Measurements from ENCODE around the gene PTX4. TPM values are rescaled to one million over a fixed set of nuclear protein-coding genes. Genes with fewer than 3 reads are reported as not detected.

Gene PTX4
- polyA plus RNA-seq, 1 of the 3 experiments (the other 2 are of a cell fraction), result not detected

- Histone ChIP-seq H3K4me3 (ENCODE audit: low read depth in 2 of 2, low read length in 1 of 2) (no peak overlapping the region), H3K79me2 (ENCODE audit: insufficient read depth) (no peaks in the 10 kb centered on the region), H3K9ac (no peak overlapping the region), H3K27ac (ENCODE audit: low read depth in 2 of 2, low read length in 1 of 2) (no peak overlapping the region), H3K9me3 (no peaks in the 10 kb centered on the region), H2AFZ (ENCODE audit: low read depth) (no peak overlapping the region), H4K20me1 (ENCODE audit: insufficient read depth) (no peaks in the 10 kb centered on the region), H3K4me1 (ENCODE audit: control insufficient read depth in 1 of 2, insufficient read depth in 2 of 2, low read depth in 1 of 2, low read length in 1 of 2) (no peaks in the 10 kb centered on the region; a peak in 1 of 4 replicates), H3K9me2 (no peaks in the 10 kb centered on the region), H3K36me3 (replicated peaks in 1 of 2; ENCODE audit: control insufficient read depth in 1 of 2, insufficient read depth in 2 of 2, low read length in 1 of 2) (no peaks in the 10 kb centered on the region), H3K27me3 (ENCODE audit: insufficient read depth) (no peaks in the 10 kb centered on the region), H3F3A (replicated peaks; ENCODE audit: insufficient read depth) (no peaks in the 10 kb centered on the region), H3K4me2 (no peak overlapping the region)
- POLR2A ChIA-PET, result interaction anchor here (1.2 kb wide), 1 partner anchor 9 kb away, joined by 3 read pairs; the partner anchor contains the start of gene PERCC1
- TF ChIP-seq JUND (IDR thresholded peaks at IDR 0.05), result no peak
- no peak for TF ChIP-seq POLR2AphosphoS5 (IDR thresholded peaks at IDR 0.05; ENCODE audit: low read depth, low read length)
- TF ChIP-seq IRF3 (IDR thresholded peaks at IDR 0.05; ENCODE audit: low read depth, low read length), result no peak
- no peak for TF ChIP-seq EZH2phosphoT487 (IDR thresholded peaks at IDR 0.05; ENCODE audit: borderline replicate concordance, low read depth)
- TF ChIP-seq SIN3A (IDR thresholded peaks at IDR 0.05; ENCODE audit: borderline replicate concordance, low read depth, low read length), result no peak
- TF ChIP-seq PBX3 (IDR thresholded peaks at IDR 0.05), result no peak
- no peak for TF ChIP-seq USF1 (IDR thresholded peaks at IDR 0.05; ENCODE audit: borderline replicate concordance, low read depth)
- TF ChIP-seq RCOR1 (IDR thresholded peaks at IDR 0.05; ENCODE audit: low read length), result no peak
- TF ChIP-seq REST (IDR thresholded peaks at IDR 0.05; ENCODE audit: low read depth, low read length), result no peak
- DNase-seq, result no peak
- CTCF ChIA-PET, result no interaction called here
- WGBS (ENCODE audit: low lambda C conversion rate), result 90% methylated on average over 15 of the region's 27 CpGs
These were observed 49.6 kb downstream of the PTX4 start for GRCh38 chr16:1439058-1439698.
